ENCODE measurements around the gene PDGFRA. TPM values are rescaled to one million over a fixed set of nuclear protein-coding genes. Genes with fewer than 3 reads are reported as not detected.

Gene PDGFRA
- polyA plus RNA-seq, 3 donors: not detected

DNA sequence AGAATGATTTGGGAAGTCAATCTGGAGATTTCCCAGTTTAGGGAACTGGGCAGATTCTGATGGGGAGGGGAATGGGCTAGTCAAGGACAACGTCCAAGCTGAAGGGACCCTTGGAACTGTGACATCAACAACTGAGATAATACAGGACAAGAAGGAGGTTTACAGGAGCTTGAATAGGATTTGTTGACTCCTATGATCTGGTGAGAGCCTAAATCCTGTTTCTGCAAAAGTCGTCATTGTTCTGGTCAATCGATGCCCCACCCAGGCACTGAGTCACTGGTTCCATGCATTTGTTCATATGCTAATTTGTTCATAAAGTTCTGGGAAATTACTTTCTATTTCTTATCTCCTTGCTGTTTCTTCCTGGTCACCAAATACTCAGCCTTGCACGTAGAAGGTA, 15.3 kb upstream of the PDGFRA start:
- no peak overlapping the region for H3K27ac Mint-ChIP-seq
- H3K27me3 ChIP-seq (ENCODE audit: control insufficient read depth in 2 of 2, insufficient read depth in 2 of 2, low read length in 2 of 2): peaks cover 4 to 14% of the 10 kb centered on the region in 2 donors
- H3K4me1 Mint-ChIP-seq: peaks cover 4% of the 10 kb centered on the region
- no peak overlapping the region for H3K9ac ChIP-seq (ENCODE audit: insufficient read depth, low read length, poor library complexity, severe bottlenecking)
- no peaks in the 10 kb centered on the region for H3K79me2 ChIP-seq (ENCODE audit: insufficient read depth, low read length)
- no peaks in the 10 kb centered on the region for H3K36me3 Mint-ChIP-seq
- no peak overlapping the region for H3K4me3 Mint-ChIP-seq
- no peak for DNase-seq
- intact Hi-C loops (cut with micrococcal nuclease): no loop called here
- 78% methylated on average over 2 of the region's 4 CpGs for WGBS (ENCODE audit: insufficient coverage)
- no peaks in the 10 kb centered on the region for H3K9me3 ChIP-seq (replicated peaks in 1 of 2; ENCODE audit: control insufficient read depth in 1 of 2, insufficient read depth in 1 of 2, low read length in 2 of 2)
- TF ChIP-seq, protein P1, sequence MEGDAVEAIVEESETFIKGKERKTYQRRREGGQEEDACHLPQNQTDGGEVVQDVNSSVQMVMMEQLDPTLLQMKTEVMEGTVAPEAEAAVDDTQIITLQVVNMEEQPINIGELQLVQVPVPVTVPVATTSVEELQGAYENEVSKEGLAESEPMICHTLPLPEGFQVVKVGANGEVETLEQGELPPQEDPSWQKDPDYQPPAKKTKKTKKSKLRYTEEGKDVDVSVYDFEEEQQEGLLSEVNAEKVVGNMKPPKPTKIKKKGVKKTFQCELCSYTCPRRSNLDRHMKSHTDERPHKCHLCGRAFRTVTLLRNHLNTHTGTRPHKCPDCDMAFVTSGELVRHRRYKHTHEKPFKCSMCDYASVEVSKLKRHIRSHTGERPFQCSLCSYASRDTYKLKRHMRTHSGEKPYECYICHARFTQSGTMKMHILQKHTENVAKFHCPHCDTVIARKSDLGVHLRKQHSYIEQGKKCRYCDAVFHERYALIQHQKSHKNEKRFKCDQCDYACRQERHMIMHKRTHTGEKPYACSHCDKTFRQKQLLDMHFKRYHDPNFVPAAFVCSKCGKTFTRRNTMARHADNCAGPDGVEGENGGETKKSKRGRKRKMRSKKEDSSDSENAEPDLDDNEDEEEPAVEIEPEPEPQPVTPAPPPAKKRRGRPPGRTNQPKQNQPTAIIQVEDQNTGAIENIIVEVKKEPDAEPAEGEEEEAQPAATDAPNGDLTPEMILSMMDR (IDR thresholded peaks at IDR 0.05): no peak
- peaks cover 0 to 5% (median 0%) of the 10 kb centered on the region in 7 donors for H3K9me3 Mint-ChIP-seq
- H4K20me1 ChIP-seq (ENCODE audit: insufficient read depth, low read length): no peaks in the 10 kb centered on the region
- no peaks in the 10 kb centered on the region for H3K36me3 ChIP-seq (replicated peaks in 1 of 2; ENCODE audit: control insufficient read depth in 1 of 2, insufficient read depth in 2 of 2, low read length in 2 of 2)
- no peak overlapping the region for H3K27ac ChIP-seq (ENCODE audit: low read depth in 1 of 2, low read length in 2 of 2)
- no peak overlapping the region for H2AFZ ChIP-seq (ENCODE audit: insufficient read depth, low read depth, low read length, poor library complexity, severe bottlenecking)
- peaks cover 4 to 5% of the 10 kb centered on the region in 2 donors for H3K4me1 ChIP-seq (ENCODE audit: control insufficient read depth in 1 of 2, insufficient read depth in 2 of 2, low read length in 2 of 2)
- H3K4me3 ChIP-seq (replicated peaks in 1 of 3; ENCODE audit: low read depth in 2 of 3, low read length in 3 of 3): no peak overlapping the region
- H3K27me3 Mint-ChIP-seq (ENCODE audit: low read depth in 3 of 3): peaks cover 23 to 27% (median 25%) of the 10 kb centered on the region in 3 donors
- no peak overlapping the region for H3K4me2 ChIP-seq (replicated peaks; ENCODE audit: extremely low read depth, low read length, poor library complexity, severe bottlenecking)

- Histone ChIP-seq H3K27me3 (ENCODE audit: control insufficient read depth in 2 of 2, insufficient read depth in 2 of 2, low read length in 2 of 2) (peaks cover 4 to 16% of the 10 kb centered on the region in 2 donors), H3K36me3 (replicated peaks in 1 of 2; ENCODE audit: control insufficient read depth in 1 of 2, insufficient read depth in 2 of 2, low read length in 2 of 2) (no peaks in the 10 kb centered on the region), H3K27ac (ENCODE audit: low read depth in 1 of 2, low read length in 2 of 2) (no peak overlapping the region), H3K9ac (ENCODE audit: insufficient read depth, low read length, poor library complexity, severe bottlenecking) (no peak overlapping the region), H3K4me1 (ENCODE audit: control insufficient read depth in 1 of 2, insufficient read depth in 2 of 2, low read length in 2 of 2) (peaks cover 4 to 5% of the 10 kb centered on the region in 2 donors), H3K4me2 (replicated peaks; ENCODE audit: extremely low read depth, low read length, poor library complexity, severe bottlenecking) (no peak overlapping the region), H3K9me3 (replicated peaks in 1 of 2; ENCODE audit: control insufficient read depth in 1 of 2, insufficient read depth in 1 of 2, low read length in 2 of 2) (no peaks in the 10 kb centered on the region), H4K20me1 (ENCODE audit: insufficient read depth, low read length) (no peaks in the 10 kb centered on the region), H2AFZ (ENCODE audit: insufficient read depth, low read depth, low read length, poor library complexity, severe bottlenecking) (no peak overlapping the region), H3K4me3 (replicated peaks in 1 of 3; ENCODE audit: low read depth in 2 of 3, low read length in 3 of 3) (no peak overlapping the region), H3K79me2 (ENCODE audit: insufficient read depth, low read length) (no peaks in the 10 kb centered on the region)
- Mint-ChIP-seq H3K4me3 (no peak overlapping the region), H3K4me1 (peaks cover 4% of the 10 kb centered on the region), H3K27ac (no peak overlapping the region), H3K36me3 (no peaks in the 10 kb centered on the region), H3K27me3 (ENCODE audit: low read depth in 3 of 3) (peaks cover 26 to 32% (median 27%) of the 10 kb centered on the region in 3 donors), H3K9me3 (peaks cover 0 to 3% (median 0%) of the 10 kb centered on the region in 7 donors)
- no peak for DNase-seq
- WGBS (ENCODE audit: insufficient coverage): 100% methylated on average over 1 of the region's 4 CpGs
- TF ChIP-seq, protein P1 (IDR thresholded peaks at IDR 0.05): no peak
- intact Hi-C loops (cut with micrococcal nuclease): loop anchor here in 1 of 2 donors (5.0 kb wide), 1 partner anchor 308 kb away; no protein-coding TSS in a partner anchor
Observed at GRCh38 chr4:54215379-54216077, 13.6 kb upstream of the PDGFRA start.
